Upper lobe of left lung (tissue), 4 donors: ENCODE measurements around the gene XAB2.

Source experiments
- CTCF ChIP-seq, 6 experiments: fragments of 450-650 bp in 4 of 6; fragments of 200-600 bp in 2 of 6; sonication (generic) in 2 of 6; IDR thresholded peaks; one replicate each; pipeline ENCODE4 v1.5.1; 2016 to 2019; ENCODE audit warnings: antibody characterized with exemption in 6 of 6
- EP300 ChIP-seq, 4 donors: sonication (generic); formaldehyde crosslinking; IDR thresholded peaks; one replicate each; pipeline ENCODE4 v1.5.1; 2017; ENCODE audit warnings: antibody characterized with exemption in 4 of 4, control low read depth in 2 of 4
- POLR2A ChIP-seq, 4 donors: fragments of 450-650 bp; IDR thresholded peaks; one replicate each; pipeline ENCODE4 v1.5.1; 2016 to 2017; ENCODE audit warnings: antibody characterized with exemption in 4 of 4, mild to moderate bottlenecking in 2 of 4
- POLR2AphosphoS5 ChIP-seq, 2 donors: sonication (generic); formaldehyde crosslinking; IDR thresholded peaks; one replicate each; pipeline ENCODE4 v1.5.1; 2017; ENCODE audit warnings: antibody characterized with exemption in 2 of 2

- no peak for TF ChIP-seq CTCF (IDR thresholded peaks at IDR 0.05)
- no peak for TF ChIP-seq POLR2A (IDR thresholded peaks at IDR 0.05)
- no peak for TF ChIP-seq POLR2AphosphoS5 (IDR thresholded peaks at IDR 0.05)
- no peak for TF ChIP-seq EP300 (IDR thresholded peaks at IDR 0.05)
Observed at GRCh38 chr19:7633698-7634097, 4.4 kb upstream of the XAB2 start, which contains the start of gene PCP2.
